Activated CD4-positive, alpha-beta T cell treated with anti-CD3 and anti-CD28 coated beads for 36 hours (primary cell): ENCODE data around the gene ENTPD6. TPM values are rescaled to one million over a fixed set of nuclear protein-coding genes. Genes with fewer than 3 reads are reported as not detected.
"Not testable (repeated sequence)": the region's sequence is repeated elsewhere in the genome, so short reads cannot be mapped to it uniquely, and the experiment has no call there.

Experiments
- ATAC-seq: fragments of 200-7000 bp; cut with Tn5 transposase; one replicate; pipeline ENCODE4 v1.10.0; 2021; ENCODE audit warnings: mild to moderate bottlenecking, moderate library complexity
- CTCF ChIA-PET: fragments of 350-600 bp; sonication (Branson Sonifier 250); formaldehyde crosslinking; loops from one replicate; lab custom pipeline; 2021; ENCODE audit warnings: antibody characterized with exemption; lab: Charles Lee
- POLR2A ChIA-PET: fragments of 350-600 bp; sonication (Branson Sonifier 250); formaldehyde crosslinking; loops from one replicate; lab custom pipeline; 2021; ENCODE audit warnings: antibody characterized with exemption, inconsistent platforms; lab: Charles Lee
- DNase-seq: peaks from one replicate; pipeline ENCODE4 v3.0.0-alpha.2; 2020
- H3K27ac Mint-ChIP-seq: one replicate; pipeline ENCODE4 v1.8.0; 2021; ENCODE audit warnings: mixed read lengths
- H3K27me3 Mint-ChIP-seq: one replicate; pipeline ENCODE4 v1.8.0; 2021; ENCODE audit warnings: mixed read lengths
- H3K36me3 Mint-ChIP-seq: one replicate; pipeline ENCODE4 v1.8.0; 2021; ENCODE audit warnings: low read depth, mixed read lengths
- H3K4me1 Mint-ChIP-seq: one replicate; pipeline ENCODE4 v1.8.0; 2021; ENCODE audit warnings: mixed read lengths
- H3K4me3 Mint-ChIP-seq: one replicate; pipeline ENCODE4 v1.8.0; 2021; ENCODE audit warnings: mild to moderate bottlenecking, moderate library complexity, mixed read lengths
- H3K9me3 Mint-ChIP-seq: one replicate; pipeline ENCODE4 v1.8.0; 2021; ENCODE audit warnings: low read depth, mixed read lengths
- intact Hi-C, 2 experiments: fragments of 100-400 bp; cut with DNase I in 1 of 2; cut with micrococcal nuclease in 1 of 2; formaldehyde crosslinking; loops; one replicate each; pipeline versions ENCODE4 v1.14.2 to v1.15.1; 2022 to 2024; cut with DNase I, micrococcal nuclease
- total RNA-seq, 2 experiments: library from RNA; stranded (reverse); gene quantifications; one replicate each; pipeline ENCODE4 v1.2.3, GENCODE V29; 2021

The ENTPD6 gene
- total RNA-seq, 2 experiments from 2014 or later, result 34.3 to 41.5 TPM

GRCh38 chr20:25237610-25238318, 42.3 kb downstream of the ENTPD6 start:
- Mint-ChIP-seq H3K27ac (peak overlapping the region; percentile 96), H3K4me1 (peaks cover 30% of the 10 kb centered on the region), H3K9me3 (no peaks in the 10 kb centered on the region), H3K4me3 (peak overlapping the region; percentile 56), H3K27me3 (peaks cover 12% of the 10 kb centered on the region), H3K36me3 (no peaks in the 10 kb centered on the region)
- ChIA-PET POLR2A (no interaction called here), CTCF (interaction anchor here (0.5 to 0.7 kb wide), 3 partner anchors 52 to 728 kb away, joined by 3 read pairs; no protein-coding TSS in a partner anchor)
- intact Hi-C loops, result loop anchor here (1.0 to 2.0 kb wide), 5 partner anchors 9 to 77 kb away; partner anchors contain the start of gene ENTPD6 (in 1 of the 2)
- ATAC-seq, result peak; percentile 97
- DNase-seq, result peak; percentile 82

DNA sequence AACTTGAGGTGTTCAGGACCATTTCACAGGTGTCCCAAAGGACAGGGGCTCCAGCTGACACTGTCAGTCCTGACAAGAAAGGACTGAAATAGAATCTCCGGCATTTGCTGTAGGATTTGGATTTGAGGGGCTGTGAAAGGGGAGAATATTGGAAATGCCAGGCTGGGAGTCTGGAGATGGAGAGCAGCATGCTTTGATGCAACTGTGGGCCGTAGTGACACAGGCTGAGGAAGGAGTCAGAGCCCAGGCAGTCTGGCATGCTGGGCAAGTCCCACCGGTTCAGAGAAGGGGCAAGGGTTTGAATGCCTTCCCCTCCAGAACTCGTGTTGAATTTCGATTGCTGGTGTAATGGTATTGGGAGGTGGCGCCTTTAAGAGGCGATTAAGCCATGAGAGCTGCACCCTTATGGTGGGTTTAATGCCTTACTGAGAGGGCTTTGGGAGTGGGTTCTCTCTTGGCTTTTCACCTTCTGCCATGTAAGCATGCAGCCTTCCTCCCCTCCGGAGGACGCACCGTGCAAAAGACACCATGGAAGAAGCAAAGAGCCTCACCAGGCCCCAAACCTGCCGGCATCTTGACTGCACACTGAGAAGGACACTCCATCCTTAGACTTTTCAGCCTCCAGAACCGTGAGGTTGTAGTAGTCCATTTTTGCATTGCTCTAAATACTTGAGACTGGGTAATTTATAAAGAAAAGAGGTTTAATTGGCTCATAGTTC, 43.0 kb downstream of the ENTPD6 start:
- Mint-ChIP-seq H3K9me3 (peaks cover 2% of the 10 kb centered on the region), H3K4me3 (peak overlapping the region; percentile 56), H3K4me1 (peaks cover 30% of the 10 kb centered on the region), H3K36me3 (no peaks in the 10 kb centered on the region), H3K27ac (peak overlapping the region; percentile 96), H3K27me3 (peaks cover 12% of the 10 kb centered on the region)
- intact Hi-C loops, result loop anchor here (1.0 kb wide), 3 partner anchors 8 to 15 kb away; no protein-coding TSS in a partner anchor
- ChIA-PET CTCF (interaction anchor here (0.7 to 0.8 kb wide), 2 partner anchors 103 to 728 kb away, joined by 3 read pairs; no protein-coding TSS in a partner anchor), POLR2A (no interaction called here)
- ATAC-seq, result no peak
- DNase-seq, result no peak

GRCh38 chr20:25239387-25240370, 44.2 kb downstream of the ENTPD6 start:
- peaks cover 30% of the 10 kb centered on the region for H3K4me1 Mint-ChIP-seq
- no peak for DNase-seq
- POLR2A ChIA-PET, result no interaction called here
- no peaks in the 10 kb centered on the region for H3K36me3 Mint-ChIP-seq
- H3K27ac Mint-ChIP-seq, result peak overlapping the region; percentile 96
- H3K27me3 Mint-ChIP-seq, result peaks cover 10% of the 10 kb centered on the region
- peaks cover 4% of the 10 kb centered on the region for H3K9me3 Mint-ChIP-seq
- intact Hi-C loops, result loop anchor here in 1 of 2 experiments (10.0 kb wide), 1 partner anchor 345 kb away; the partner anchor contains the start of gene NINL
- no peak overlapping the region for H3K4me3 Mint-ChIP-seq
- ATAC-seq, result no peak
- CTCF ChIA-PET, result no interaction called here

- H3K9me3 Mint-ChIP-seq, POLR2A ChIA-PET, DNase-seq, H3K27me3 Mint-ChIP-seq, H3K36me3 Mint-ChIP-seq, H3K4me3 Mint-ChIP-seq, H3K27ac Mint-ChIP-seq, ATAC-seq, CTCF ChIA-PET: not testable (repeated sequence)
- intact Hi-C loops, result loop anchor here in 1 of 2 experiments (10.0 kb wide), 1 partner anchor 344 kb away; the partner anchor contains the start of gene NINL
- H3K4me1 Mint-ChIP-seq, result peaks cover 30% of the 10 kb centered on the region
These were observed 45.5 kb downstream of the ENTPD6 start for GRCh38 chr20:25240851-25241658.

- H3K4me3 Mint-ChIP-seq, H3K36me3 Mint-ChIP-seq, ATAC-seq, H3K9me3 Mint-ChIP-seq, POLR2A ChIA-PET, H3K27ac Mint-ChIP-seq, DNase-seq, H3K27me3 Mint-ChIP-seq: not testable (repeated sequence)
- peaks cover 36% of the 10 kb centered on the region for H3K4me1 Mint-ChIP-seq
- intact Hi-C loops, result loop anchor here in 1 of 2 experiments (10.0 kb wide), 1 partner anchor 343 kb away; the partner anchor contains the start of gene NINL
- CTCF ChIA-PET, result interaction anchor here (0.7 kb wide), 1 partner anchor 186 kb away, joined by 3 read pairs; no protein-coding TSS in a partner anchor
These were observed 46.1 kb downstream of the ENTPD6 start for GRCh38 chr20:25241659-25241955.

- POLR2A ChIA-PET, result no interaction called here
- intact Hi-C loops, result loop anchor here in 1 of 2 experiments (10.0 kb wide), 1 partner anchor 343 kb away; the partner anchor contains the start of gene NINL
- Mint-ChIP-seq H3K27me3 (peaks cover 7% of the 10 kb centered on the region), H3K9me3 (peaks cover 4% of the 10 kb centered on the region), H3K27ac (no peak overlapping the region), H3K36me3 (no peaks in the 10 kb centered on the region), H3K4me1 (peaks cover 37% of the 10 kb centered on the region), H3K4me3 (no peak overlapping the region)
- CTCF ChIA-PET, result interaction anchor here (0.7 kb wide), 1 partner anchor 187 kb away, joined by 3 read pairs; no protein-coding TSS in a partner anchor
- ATAC-seq (no peak), DNase-seq (no peak)
These were observed 46.7 kb downstream of the ENTPD6 start for GRCh38 chr20:25242231-25242630.

DNA sequence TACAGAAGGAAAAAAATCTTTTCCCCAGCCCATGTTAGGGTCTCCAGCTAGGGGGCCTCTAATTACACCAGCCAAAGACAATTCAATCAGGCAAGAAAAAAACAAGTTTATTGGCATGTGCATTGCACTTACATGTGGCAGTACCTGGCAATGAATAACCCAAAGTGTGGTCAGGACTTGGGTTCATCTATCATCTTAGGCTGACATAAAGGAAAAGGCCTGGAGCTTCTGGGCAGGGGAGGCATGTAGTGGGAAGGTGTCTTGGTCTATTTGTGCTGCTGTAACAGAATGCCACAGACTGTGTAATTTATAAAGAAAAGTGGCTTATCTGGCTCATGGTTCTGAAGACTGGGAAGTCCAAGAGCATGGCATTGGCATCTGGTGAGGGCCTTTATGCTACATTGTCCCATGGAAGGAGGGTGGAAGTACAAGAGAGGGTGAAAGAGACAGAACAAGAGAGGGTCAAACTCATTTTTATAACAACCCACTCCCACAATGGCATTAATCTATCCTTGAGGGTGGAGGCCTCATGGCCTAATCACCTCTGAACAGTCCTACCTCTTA, 48.0 kb downstream of the ENTPD6 start:
- intact Hi-C loops, result loop anchor here in 1 of 2 experiments (10.0 kb wide), 1 partner anchor 341 kb away; the partner anchor contains the start of gene NINL
- Mint-ChIP-seq H3K4me1 (peaks cover 26% of the 10 kb centered on the region), H3K36me3 (no peaks in the 10 kb centered on the region), H3K9me3 (peaks cover 4% of the 10 kb centered on the region), H3K27me3 (peaks cover 7% of the 10 kb centered on the region), H3K4me3 (no peak overlapping the region), H3K27ac (no peak overlapping the region)
- POLR2A ChIA-PET, result no interaction called here
- DNase-seq, result no peak
- ATAC-seq, result no peak
- CTCF ChIA-PET, result interaction anchor here (1.0 kb wide), 1 partner anchor 21 kb away, joined by 3 read pairs; no protein-coding TSS in a partner anchor

DNA sequence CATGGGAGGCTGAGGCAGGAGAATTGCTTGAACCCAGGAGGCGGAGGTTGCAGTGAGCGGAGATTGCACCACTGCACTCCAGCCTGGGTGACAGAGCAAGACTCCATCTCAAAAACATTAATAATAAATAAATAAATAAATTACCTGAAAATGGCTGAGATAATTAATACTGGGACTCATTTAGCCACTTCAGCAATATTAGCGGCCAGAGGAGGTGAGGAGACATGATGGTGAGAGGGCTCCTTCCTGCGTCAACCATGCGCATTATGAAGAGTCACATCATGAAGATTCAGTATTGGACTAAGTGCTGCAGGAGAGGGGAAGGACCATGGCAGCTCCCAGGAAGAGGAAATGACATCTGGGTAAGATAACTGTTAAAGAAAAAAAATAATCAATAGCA, 49.5 kb downstream of the ENTPD6 start:
- ATAC-seq (no peak), DNase-seq (no peak)
- H3K4me1 Mint-ChIP-seq, result peaks cover 25% of the 10 kb centered on the region
- intact Hi-C loops, result loop anchor here (5.0 to 10.0 kb wide), 4 partner anchors 147 to 1888 kb away; partner anchors contain the start of genes ABHD12 (in 1 of the 2), APMAP (in 1 of the 2) and NINL (in 1 of the 2)
- H3K36me3 Mint-ChIP-seq, result no peaks in the 10 kb centered on the region
- H3K9me3 Mint-ChIP-seq, result peaks cover 4% of the 10 kb centered on the region
- no peak overlapping the region for H3K27ac Mint-ChIP-seq
- CTCF ChIA-PET, result interaction anchor here (0.7 to 1.4 kb wide), 2 partner anchors 42 to 249 kb away, joined by 3 read pairs; no protein-coding TSS in a partner anchor
- POLR2A ChIA-PET, result no interaction called here
- no peak overlapping the region for H3K4me3 Mint-ChIP-seq
- peaks cover 7% of the 10 kb centered on the region for H3K27me3 Mint-ChIP-seq

- CTCF ChIA-PET, result interaction anchor here (1.4 kb wide), 1 partner anchor 250 kb away, joined by 3 read pairs; no protein-coding TSS in a partner anchor
- intact Hi-C loops, result loop anchor here (5.0 to 10.0 kb wide), 4 partner anchors 147 to 1888 kb away; partner anchors contain the start of genes ABHD12 (in 1 of the 2), APMAP (in 1 of the 2) and NINL (in 1 of the 2)
- Mint-ChIP-seq H3K9me3 (peaks cover 4% of the 10 kb centered on the region), H3K4me1 (peaks cover 30% of the 10 kb centered on the region), H3K36me3 (no peaks in the 10 kb centered on the region), H3K4me3 (no peak overlapping the region), H3K27ac (no peak overlapping the region), H3K27me3 (peaks cover 7% of the 10 kb centered on the region)
- no peak for ATAC-seq
- no peak for DNase-seq
- POLR2A ChIA-PET, result no interaction called here
These were observed 49.9 kb downstream of the ENTPD6 start for GRCh38 chr20:25245461-25245860.
